GM13977 (cell line): ENCODE data around the gene HAUS7.

Source experiments
- DNase-seq: peaks from one replicate; pipeline ENCODE4 v3.0.0; 2012; ENCODE audit warnings: low spot score
- CTCF ChIP-seq: IDR thresholded peaks from 2 replicates; pipeline ENCODE4 v1.5.1; 2012; ENCODE audit warnings: mild to moderate bottlenecking, control low read depth; ENCODE audit not compliant: insufficient read depth; ENCODE audit errors: extremely low read depth, missing control alignments
- in situ Hi-C: fragments of 300-500 bp; cut with MboI; formaldehyde crosslinking; loops from one replicate; pipeline ENCODE4 v1.12.0; 2022; ENCODE audit warnings: low sequenced_read_pairs, low pct_unique_long_range_greater_than_20kb, mixed read lengths, inconsistent platforms; ENCODE audit not compliant: unreplicated experiment

Gene HAUS7

GRCh38 chrX:153469811-153470410 is 465 bp downstream of the HAUS7 start:
- no peak for TF ChIP-seq CTCF
- DNase-seq = no peak
- in situ Hi-C loops = no loop called here

- TF ChIP-seq CTCF = no peak
- in situ Hi-C loops = no loop called here
- DNase-seq = no peak
Measured at GRCh38 chrX:153468008-153468580, 2.3 kb downstream of the HAUS7 start.

GRCh38 chrX:153465691-153466380 is 4.5 kb downstream of the HAUS7 start:
- no peak for TF ChIP-seq CTCF
- no peak for DNase-seq
- in situ Hi-C loops = no loop called here

- in situ Hi-C loops = no loop called here
- DNase-seq = no peak
- TF ChIP-seq CTCF = no peak
Measured at GRCh38 chrX:153464116-153464515, 6.3 kb downstream of the HAUS7 start.

- no peak for DNase-seq
- no peak for TF ChIP-seq CTCF
- in situ Hi-C loops = no loop called here
Measured at GRCh38 chrX:153463556-153463955, 6.8 kb downstream of the HAUS7 start.

GRCh38 chrX:153463031-153463430 is 7.3 kb downstream of the HAUS7 start:
- TF ChIP-seq CTCF = no peak
- in situ Hi-C loops = no loop called here
- no peak for DNase-seq
